Liver (tissue), 3 donors: ENCODE data around the gene IRAK1BP1.

Experiments used
- GABPA ChIP-seq, 2 donors: IDR thresholded peaks in 1 of 2; conservative IDR thresholded peaks in 1 of 2; 2 replicates each; pipeline ENCODE4 v1.6.1; 2016; ENCODE audit warnings: antibody characterized with exemption in 2 of 2, mild to moderate bottlenecking in 1 of 2, moderate library complexity in 1 of 2
- TF ChIP-seq, protein P1 (sequence below): IDR thresholded peaks from 2 replicates; pipeline ENCODE4 v1.6.1; 2016; ENCODE audit warnings: antibody characterized with exemption
- TF ChIP-seq, protein P2 (sequence below): fragments of 150-350 bp; IDR thresholded peaks from 2 replicates; pipeline ENCODE4 v1.5.1; 2017; ENCODE audit warnings: improper control_type of control experiment, low read depth, low read length; ENCODE audit not compliant: missing input control
- donor health status: healthy.
- donor health status: healthy.

- TF ChIP-seq, protein P1, sequence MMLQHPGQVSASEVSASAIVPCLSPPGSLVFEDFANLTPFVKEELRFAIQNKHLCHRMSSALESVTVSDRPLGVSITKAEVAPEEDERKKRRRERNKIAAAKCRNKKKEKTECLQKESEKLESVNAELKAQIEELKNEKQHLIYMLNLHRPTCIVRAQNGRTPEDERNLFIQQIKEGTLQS = no peak
- TF ChIP-seq, protein P2, sequence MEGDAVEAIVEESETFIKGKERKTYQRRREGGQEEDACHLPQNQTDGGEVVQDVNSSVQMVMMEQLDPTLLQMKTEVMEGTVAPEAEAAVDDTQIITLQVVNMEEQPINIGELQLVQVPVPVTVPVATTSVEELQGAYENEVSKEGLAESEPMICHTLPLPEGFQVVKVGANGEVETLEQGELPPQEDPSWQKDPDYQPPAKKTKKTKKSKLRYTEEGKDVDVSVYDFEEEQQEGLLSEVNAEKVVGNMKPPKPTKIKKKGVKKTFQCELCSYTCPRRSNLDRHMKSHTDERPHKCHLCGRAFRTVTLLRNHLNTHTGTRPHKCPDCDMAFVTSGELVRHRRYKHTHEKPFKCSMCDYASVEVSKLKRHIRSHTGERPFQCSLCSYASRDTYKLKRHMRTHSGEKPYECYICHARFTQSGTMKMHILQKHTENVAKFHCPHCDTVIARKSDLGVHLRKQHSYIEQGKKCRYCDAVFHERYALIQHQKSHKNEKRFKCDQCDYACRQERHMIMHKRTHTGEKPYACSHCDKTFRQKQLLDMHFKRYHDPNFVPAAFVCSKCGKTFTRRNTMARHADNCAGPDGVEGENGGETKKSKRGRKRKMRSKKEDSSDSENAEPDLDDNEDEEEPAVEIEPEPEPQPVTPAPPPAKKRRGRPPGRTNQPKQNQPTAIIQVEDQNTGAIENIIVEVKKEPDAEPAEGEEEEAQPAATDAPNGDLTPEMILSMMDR = no peak
- no peak for TF ChIP-seq GABPA (IDR thresholded peaks at IDR 0.05 in 1 of 2, conservative IDR thresholded peaks at IDR 0.05 in 1 of 2)
These were observed 2.4 kb upstream of the IRAK1BP1 start for GRCh38 chr6:78864957-78865356.
